BLaER1 treated with 17β-estradiol and CSF1 and Interleukin-3, amounts not matched to agents 10 nM and 100 nM (cell line): ENCODE measurements around the gene SDK1.

Experiments
- H3K27ac ChIP-seq, 11 experiments: shearing (Covaris generic); formaldehyde crosslinking; 2 replicates each; pipeline ENCODE4 v1.8.1; 2022
- H3K27me3 ChIP-seq, 11 experiments: shearing (Covaris generic); formaldehyde crosslinking; 2 replicates each; pipeline ENCODE4 v1.8.1; 2022
- H3K36me3 ChIP-seq, 11 experiments: shearing (Covaris generic); formaldehyde crosslinking; 2 replicates each; pipeline ENCODE4 v1.8.1; 2022
- H3K4me1 ChIP-seq, 10 experiments: shearing (Covaris generic); formaldehyde crosslinking; 2 replicates each; pipeline ENCODE4 v1.8.1; 2022
- H3K4me2 ChIP-seq, 11 experiments: shearing (Covaris generic); formaldehyde crosslinking; 2 replicates each; pipeline ENCODE4 v1.8.1; 2022
- H3K4me3 ChIP-seq, 10 experiments: shearing (Covaris generic); formaldehyde crosslinking; 2 replicates each; pipeline ENCODE4 v1.8.1; 2022
- H3K9ac ChIP-seq, 11 experiments: shearing (Covaris generic); formaldehyde crosslinking; 2 replicates each; pipeline ENCODE4 v1.8.1; 2022
- H3K9me3 ChIP-seq, 11 experiments: shearing (Covaris generic); formaldehyde crosslinking; replicated peaks in 1 of 11; 2 replicates each; pipeline ENCODE4 v1.8.1; 2022
- H4K20me1 ChIP-seq, 11 experiments: shearing (Covaris generic); formaldehyde crosslinking; 2 replicates each; pipeline ENCODE4 v1.8.1; 2022
- Cebpa-rat ChIP-seq, 11 experiments: shearing (Covaris generic); IDR thresholded peaks; 2 replicates each; pipeline ENCODE4 v1.8.1; 2022

SDK1 gene

DNA sequence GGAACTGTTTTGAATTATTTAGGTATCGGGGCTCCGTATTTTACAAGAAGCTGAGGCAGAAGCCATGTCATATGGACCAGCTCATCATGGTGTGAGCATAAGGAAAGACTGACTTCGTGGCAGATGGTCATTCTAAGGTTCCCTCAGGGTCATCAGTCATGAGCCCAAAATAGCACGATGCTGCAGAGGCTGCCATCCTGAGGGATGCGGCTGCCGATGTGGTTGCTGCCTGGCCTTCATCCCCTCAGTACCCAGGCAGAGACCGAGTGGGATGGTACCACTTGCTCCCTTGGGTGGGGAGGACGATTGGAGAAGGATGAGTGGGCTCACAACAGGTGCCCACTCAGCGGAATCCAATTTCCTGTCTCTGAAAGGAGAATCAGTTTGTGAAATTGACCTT is 490.3 kb downstream of the SDK1 start:
- no peaks in the 10 kb centered on the region for H3K9me3 ChIP-seq

DNA sequence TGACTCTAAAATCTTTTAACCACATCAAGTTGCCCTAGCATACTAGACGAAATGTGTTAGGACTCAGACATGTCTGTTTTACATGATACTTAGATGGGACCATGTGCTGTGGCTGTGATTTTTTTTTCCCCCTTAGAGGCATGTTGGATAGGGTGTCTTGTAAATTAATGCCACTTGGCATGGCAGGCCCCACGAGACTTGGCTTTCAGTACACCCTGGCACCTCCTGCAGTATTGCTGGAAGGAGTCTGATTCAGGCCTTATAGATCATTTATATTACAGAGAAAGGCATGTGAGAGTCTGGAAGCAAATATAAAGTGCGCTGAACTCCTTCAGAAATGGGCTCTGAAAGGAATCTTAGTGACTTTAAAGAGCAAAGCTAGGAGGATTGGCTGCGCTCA is 494.1 kb downstream of the SDK1 start:
- no peaks in the 10 kb centered on the region for H3K9me3 ChIP-seq
- H3K27me3 ChIP-seq: no peaks in the 10 kb centered on the region
- H3K9ac ChIP-seq: no peak overlapping the region
- no peaks in the 10 kb centered on the region for H3K4me1 ChIP-seq
- H3K36me3 ChIP-seq: no peaks in the 10 kb centered on the region
- no peak overlapping the region for H3K4me3 ChIP-seq
- no peak for TF ChIP-seq Cebpa-rat (IDR thresholded peaks at IDR 0.05)
- no peak overlapping the region for H3K27ac ChIP-seq
- H4K20me1 ChIP-seq: no peaks in the 10 kb centered on the region
- H3K4me2 ChIP-seq: no peak overlapping the region

More for the DNA sequence above, 490.3 kb downstream of the SDK1 start:
- Histone ChIP-seq H3K4me2 (no peak overlapping the region), H3K4me1 (no peaks in the 10 kb centered on the region), H4K20me1 (no peaks in the 10 kb centered on the region), H3K4me3 (no peak overlapping the region), H3K36me3 (no peaks in the 10 kb centered on the region), H3K27ac (no peak overlapping the region), H3K27me3 (no peaks in the 10 kb centered on the region), H3K9ac (no peak overlapping the region)
- no peak for TF ChIP-seq Cebpa-rat (IDR thresholded peaks at IDR 0.05)

DNA sequence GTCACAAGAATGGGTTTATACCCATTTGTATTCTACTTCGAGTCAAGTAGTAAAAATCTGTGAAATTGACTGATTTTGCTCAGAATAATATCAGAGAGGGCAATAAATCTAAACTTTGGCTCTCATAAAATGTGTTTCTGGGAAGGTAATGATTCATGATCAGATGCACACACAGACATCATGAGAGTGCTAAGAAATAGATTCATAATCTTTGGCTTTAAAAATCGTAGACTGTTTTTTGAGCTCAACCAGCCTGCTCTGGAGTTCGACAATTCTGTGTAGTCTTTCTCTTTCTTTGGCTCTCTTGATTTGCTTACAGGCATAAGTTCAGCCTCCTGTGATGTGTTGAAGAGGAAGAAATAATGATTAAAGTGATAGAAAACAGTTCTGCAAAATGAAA is 494.7 kb downstream of the SDK1 start:
- H3K9me3 ChIP-seq: no peaks in the 10 kb centered on the region
- H3K27me3 ChIP-seq: no peaks in the 10 kb centered on the region
- H3K27ac ChIP-seq: no peak overlapping the region
- no peak overlapping the region for H3K4me3 ChIP-seq
- no peaks in the 10 kb centered on the region for H3K4me1 ChIP-seq
- H3K36me3 ChIP-seq: no peaks in the 10 kb centered on the region
- TF ChIP-seq Cebpa-rat (IDR thresholded peaks at IDR 0.05): no peak
- no peaks in the 10 kb centered on the region for H4K20me1 ChIP-seq
- H3K4me2 ChIP-seq: no peak overlapping the region
- H3K9ac ChIP-seq: no peak overlapping the region

DNA sequence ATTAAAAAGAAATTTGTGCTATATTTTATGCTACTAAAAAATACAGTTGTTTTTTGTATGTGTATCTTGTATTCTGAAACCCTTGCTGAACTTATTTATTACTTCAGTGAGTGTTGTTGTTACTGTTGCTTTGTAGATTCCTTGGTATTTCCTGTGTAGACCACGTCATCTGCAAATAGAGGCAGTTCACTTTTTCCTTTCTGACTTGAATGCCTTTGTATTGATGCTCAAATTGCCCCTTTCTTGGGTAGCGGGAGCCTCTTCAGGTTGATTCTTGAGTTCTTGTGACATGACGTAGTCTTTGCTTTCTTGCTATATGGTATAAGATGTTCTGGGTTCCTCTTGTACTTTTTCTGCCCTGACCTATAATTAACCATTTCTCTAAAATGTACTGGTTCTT is 504.1 kb downstream of the SDK1 start:
- 0 out of 22 replicates have a peak, but pooled peaks cover 0 to 10% (median 0%) of the 10 kb centered on the region in 11 experiments for H3K9me3 ChIP-seq
- no peak overlapping the region for H3K4me3 ChIP-seq
- H4K20me1 ChIP-seq: no peaks in the 10 kb centered on the region
- H3K36me3 ChIP-seq: no peaks in the 10 kb centered on the region
- no peak overlapping the region for H3K4me2 ChIP-seq
- no peaks in the 10 kb centered on the region for H3K4me1 ChIP-seq
- H3K9ac ChIP-seq: no peak overlapping the region
- H3K27ac ChIP-seq: no peak overlapping the region
- no peaks in the 10 kb centered on the region for H3K27me3 ChIP-seq
- TF ChIP-seq Cebpa-rat (IDR thresholded peaks at IDR 0.05): no peak

- no peak overlapping the region for H3K4me2 ChIP-seq
- H3K9me3 ChIP-seq: peaks cover 0 to 10% (median 0%) of the 10 kb centered on the region in 11 experiments; a peak in 1 of 22 replicates
- peaks cover 0 to 6% (median 3%) of the 10 kb centered on the region in 10 experiments; a peak in 9 of 20 replicates for H3K4me1 ChIP-seq
- no peak overlapping the region for H3K4me3 ChIP-seq
- no peaks in the 10 kb centered on the region for H3K36me3 ChIP-seq
- no peak for TF ChIP-seq Cebpa-rat (IDR thresholded peaks at IDR 0.05)
- H3K27ac ChIP-seq: no peak overlapping the region
- H3K27me3 ChIP-seq: no peaks in the 10 kb centered on the region
- no peak overlapping the region for H3K9ac ChIP-seq
- H4K20me1 ChIP-seq: no peaks in the 10 kb centered on the region
Observed at GRCh38 chr7:3806516-3806915, 505.5 kb downstream of the SDK1 start.

DNA sequence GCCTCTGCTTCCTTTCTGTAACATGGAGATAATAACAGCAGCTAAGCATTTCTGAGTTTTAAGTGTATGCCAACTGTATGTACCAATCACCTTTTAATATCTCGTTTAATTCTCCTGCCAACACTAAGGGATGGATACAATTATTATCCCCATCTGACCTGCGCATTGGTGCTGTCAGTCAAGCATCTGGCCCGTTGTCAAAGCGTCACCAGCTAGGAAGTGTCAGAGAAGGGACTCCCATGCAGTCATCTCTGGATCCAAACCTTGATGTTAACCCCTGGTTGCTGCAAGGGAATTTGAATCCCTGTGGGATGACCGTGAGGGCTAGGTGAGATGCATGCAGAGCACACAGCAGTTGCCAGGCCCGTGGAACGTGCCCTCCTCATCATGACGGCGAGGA is 506.8 kb downstream of the SDK1 start:
- no peaks in the 10 kb centered on the region for H3K27me3 ChIP-seq
- no peak overlapping the region for H3K4me3 ChIP-seq
- no peak overlapping the region for H3K27ac ChIP-seq
- peaks cover 0 to 13% (median 6%) of the 10 kb centered on the region in 10 experiments; a peak in 9 of 20 replicates for H3K4me1 ChIP-seq
- no peak for TF ChIP-seq Cebpa-rat (IDR thresholded peaks at IDR 0.05)
- no peak overlapping the region for H3K9ac ChIP-seq
- no peak overlapping the region for H3K4me2 ChIP-seq
- peaks cover 0 to 10% (median 0%) of the 10 kb centered on the region in 11 experiments; a peak in 1 of 22 replicates for H3K9me3 ChIP-seq
- H3K36me3 ChIP-seq: no peaks in the 10 kb centered on the region
- no peaks in the 10 kb centered on the region for H4K20me1 ChIP-seq

DNA sequence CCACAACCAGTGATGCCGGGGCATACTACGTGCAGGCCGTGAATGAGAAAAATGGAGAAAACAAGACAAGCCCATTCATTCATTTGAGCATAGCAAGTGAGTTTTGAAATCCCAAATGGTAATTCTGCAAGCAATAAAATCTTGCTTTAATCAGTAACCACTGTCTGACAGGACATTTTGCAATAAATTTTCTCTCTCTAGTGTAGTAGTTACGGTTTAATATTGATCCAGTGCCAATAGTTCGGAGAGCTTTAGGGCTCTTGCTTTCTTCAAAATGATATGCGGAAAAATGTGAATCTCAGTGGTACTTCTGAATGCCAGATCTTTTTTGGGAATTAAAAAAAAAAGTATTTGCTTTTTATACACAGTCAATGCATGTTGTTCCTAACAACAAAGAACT is 520.4 kb downstream of the SDK1 start:
- no peak overlapping the region for H3K4me2 ChIP-seq
- H3K4me3 ChIP-seq: no peak overlapping the region
- H4K20me1 ChIP-seq: no peaks in the 10 kb centered on the region
- H3K4me1 ChIP-seq: no peaks in the 10 kb centered on the region
- no peaks in the 10 kb centered on the region for H3K36me3 ChIP-seq
- no peak overlapping the region for H3K27ac ChIP-seq
- no peak for TF ChIP-seq Cebpa-rat (IDR thresholded peaks at IDR 0.05)
- H3K9me3 ChIP-seq: no peaks in the 10 kb centered on the region
- H3K27me3 ChIP-seq: no peaks in the 10 kb centered on the region
- no peak overlapping the region for H3K9ac ChIP-seq

- no peaks in the 10 kb centered on the region for H4K20me1 ChIP-seq
Observed at GRCh38 chr7:3825491-3825890, 524.4 kb downstream of the SDK1 start.

DNA sequence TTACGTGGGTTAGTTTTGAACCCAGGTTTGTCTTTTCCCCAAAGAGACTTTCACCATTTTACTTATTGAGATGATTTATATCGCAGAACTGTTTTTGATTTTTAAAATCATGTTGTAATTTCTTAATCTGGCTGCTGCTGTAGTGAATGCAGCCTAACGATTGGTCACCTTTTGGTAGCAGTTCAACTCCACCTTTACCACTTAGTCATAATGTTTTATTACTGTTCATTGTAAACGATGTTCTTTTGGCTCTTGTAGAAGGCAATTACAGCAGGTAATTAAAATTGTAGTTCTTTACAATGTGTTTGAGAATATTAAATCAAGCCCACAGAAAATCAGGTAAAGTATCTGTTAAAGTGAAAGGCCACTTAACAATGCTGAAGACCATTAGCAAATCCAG is 531.1 kb downstream of the SDK1 start:
- Histone ChIP-seq H3K9me3 (no peaks in the 10 kb centered on the region), H3K9ac (no peak overlapping the region), H3K27me3 (no peaks in the 10 kb centered on the region), H3K4me1 (no peaks in the 10 kb centered on the region), H3K4me2 (no peak overlapping the region), H3K27ac (no peak overlapping the region), H3K36me3 (no peaks in the 10 kb centered on the region), H4K20me1 (no peaks in the 10 kb centered on the region), H3K4me3 (no peak overlapping the region)
- TF ChIP-seq Cebpa-rat (IDR thresholded peaks at IDR 0.05): no peak

More at GRCh38 chr7:3825491-3825890, 524.4 kb downstream of the SDK1 start:
- no peak overlapping the region for H3K4me2 ChIP-seq
- no peaks in the 10 kb centered on the region for H3K9me3 ChIP-seq
- no peak for TF ChIP-seq Cebpa-rat (IDR thresholded peaks at IDR 0.05)
- H3K36me3 ChIP-seq: no peaks in the 10 kb centered on the region
- no peak overlapping the region for H3K9ac ChIP-seq
- no peak overlapping the region for H3K4me3 ChIP-seq
- no peaks in the 10 kb centered on the region for H3K4me1 ChIP-seq
- no peak overlapping the region for H3K27ac ChIP-seq
- no peaks in the 10 kb centered on the region for H3K27me3 ChIP-seq

DNA sequence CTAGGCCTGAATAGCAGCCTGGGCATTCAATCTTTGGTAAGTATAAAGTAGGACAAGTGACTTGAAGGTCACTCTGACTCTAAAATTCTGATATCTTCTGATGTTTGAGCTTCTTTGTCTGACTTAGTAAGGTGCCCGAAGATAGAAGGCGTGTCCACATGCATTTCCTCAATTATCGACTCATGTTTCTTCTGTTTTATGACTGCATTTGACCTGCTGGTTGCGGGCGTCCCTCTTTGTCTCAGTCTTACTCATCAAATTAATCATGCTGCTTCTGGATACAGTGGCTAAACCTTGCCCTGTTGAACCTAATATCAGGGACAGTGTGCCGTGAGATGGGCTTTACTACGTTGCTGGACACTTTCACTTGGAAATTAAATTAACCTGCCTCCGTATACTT is 534.1 kb downstream of the SDK1 start:
- Histone ChIP-seq H3K4me2 (no peak overlapping the region), H4K20me1 (no peaks in the 10 kb centered on the region), H3K4me1 (no peaks in the 10 kb centered on the region), H3K27ac (no peak overlapping the region), H3K36me3 (no peaks in the 10 kb centered on the region), H3K9me3 (no peaks in the 10 kb centered on the region), H3K4me3 (no peak overlapping the region), H3K9ac (no peak overlapping the region), H3K27me3 (no peaks in the 10 kb centered on the region)
- no peak for TF ChIP-seq Cebpa-rat (IDR thresholded peaks at IDR 0.05)
